Sigmoid colon (tissue), 4 donors: ENCODE data around the gene PSMB10.

Source experiments
- EP300 ChIP-seq, 4 donors: sonication (generic); formaldehyde crosslinking; IDR thresholded peaks; one replicate each; pipeline ENCODE4 v1.6.1; 2017; ENCODE audit warnings: antibody characterized with exemption in 4 of 4
- POLR2A ChIP-seq, 2 donors: fragments of 450-650 bp; IDR thresholded peaks; one replicate each; pipeline ENCODE4 v1.6.1; 2016; ENCODE audit warnings: antibody characterized with exemption in 2 of 2, mild to moderate bottlenecking in 2 of 2, moderate library complexity in 2 of 2
- POLR2AphosphoS5 ChIP-seq, 4 donors: sonication (generic); formaldehyde crosslinking; IDR thresholded peaks; one replicate each; pipeline ENCODE4 v1.6.1; 2017; ENCODE audit warnings: antibody characterized with exemption in 4 of 4
- TF ChIP-seq, protein P1 (sequence below), 4 experiments: fragments of 450-650 bp in 3 of 4; fragments of 200-600 bp in 1 of 4; IDR thresholded peaks; one replicate each; pipeline ENCODE4 v1.5.1; 2016 to 2019; ENCODE audit warnings: antibody characterized with exemption in 4 of 4, mild to moderate bottlenecking in 3 of 4, moderate library complexity in 2 of 4

DNA sequence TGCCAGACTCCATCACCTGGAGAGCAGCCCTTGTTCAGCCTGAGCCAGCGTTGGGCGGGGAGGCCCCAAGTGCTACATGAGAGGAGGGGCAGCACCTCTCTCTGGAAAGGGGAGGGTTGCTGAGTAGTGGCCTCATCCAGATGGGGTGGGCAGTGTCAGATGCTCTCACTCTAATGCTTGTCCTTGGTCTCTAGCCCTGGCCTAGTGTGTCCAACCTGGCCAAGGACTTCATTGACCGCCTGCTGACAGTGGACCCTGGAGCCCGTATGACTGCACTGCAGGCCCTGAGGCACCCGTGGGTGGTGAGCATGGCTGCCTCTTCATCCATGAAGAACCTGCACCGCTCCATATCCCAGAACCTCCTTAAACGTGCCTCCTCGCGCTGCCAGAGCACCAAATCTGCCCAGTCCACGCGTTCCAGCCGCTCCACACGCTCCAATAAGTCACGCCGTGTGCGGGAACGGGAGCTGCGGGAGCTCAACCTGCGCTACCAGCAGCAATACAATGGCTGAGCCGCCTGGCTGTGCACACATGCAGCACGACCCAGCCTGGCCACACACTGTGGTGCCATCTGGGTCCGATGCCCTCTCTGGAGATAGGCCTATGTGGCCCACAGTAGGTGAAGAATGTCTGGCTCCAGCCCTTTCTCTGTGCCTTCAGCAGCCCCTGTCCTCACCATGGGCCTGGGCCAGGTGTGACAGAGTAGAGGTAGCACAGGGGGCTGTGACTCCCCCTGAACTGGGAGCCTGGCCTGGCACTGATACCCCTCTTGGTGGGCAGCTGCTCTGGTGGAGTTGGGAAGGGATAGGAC lies 9.3 kb downstream of the PSMB10 start:
- TF ChIP-seq, protein P1, sequence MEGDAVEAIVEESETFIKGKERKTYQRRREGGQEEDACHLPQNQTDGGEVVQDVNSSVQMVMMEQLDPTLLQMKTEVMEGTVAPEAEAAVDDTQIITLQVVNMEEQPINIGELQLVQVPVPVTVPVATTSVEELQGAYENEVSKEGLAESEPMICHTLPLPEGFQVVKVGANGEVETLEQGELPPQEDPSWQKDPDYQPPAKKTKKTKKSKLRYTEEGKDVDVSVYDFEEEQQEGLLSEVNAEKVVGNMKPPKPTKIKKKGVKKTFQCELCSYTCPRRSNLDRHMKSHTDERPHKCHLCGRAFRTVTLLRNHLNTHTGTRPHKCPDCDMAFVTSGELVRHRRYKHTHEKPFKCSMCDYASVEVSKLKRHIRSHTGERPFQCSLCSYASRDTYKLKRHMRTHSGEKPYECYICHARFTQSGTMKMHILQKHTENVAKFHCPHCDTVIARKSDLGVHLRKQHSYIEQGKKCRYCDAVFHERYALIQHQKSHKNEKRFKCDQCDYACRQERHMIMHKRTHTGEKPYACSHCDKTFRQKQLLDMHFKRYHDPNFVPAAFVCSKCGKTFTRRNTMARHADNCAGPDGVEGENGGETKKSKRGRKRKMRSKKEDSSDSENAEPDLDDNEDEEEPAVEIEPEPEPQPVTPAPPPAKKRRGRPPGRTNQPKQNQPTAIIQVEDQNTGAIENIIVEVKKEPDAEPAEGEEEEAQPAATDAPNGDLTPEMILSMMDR (IDR thresholded peaks at IDR 0.05), result no peak
- TF ChIP-seq EP300 (IDR thresholded peaks at IDR 0.05), result no peak
- no peak for TF ChIP-seq POLR2A (IDR thresholded peaks at IDR 0.05)
- no peak for TF ChIP-seq POLR2AphosphoS5 (IDR thresholded peaks at IDR 0.05)
